ENCODE data around the gene FAM3D.

DNA sequence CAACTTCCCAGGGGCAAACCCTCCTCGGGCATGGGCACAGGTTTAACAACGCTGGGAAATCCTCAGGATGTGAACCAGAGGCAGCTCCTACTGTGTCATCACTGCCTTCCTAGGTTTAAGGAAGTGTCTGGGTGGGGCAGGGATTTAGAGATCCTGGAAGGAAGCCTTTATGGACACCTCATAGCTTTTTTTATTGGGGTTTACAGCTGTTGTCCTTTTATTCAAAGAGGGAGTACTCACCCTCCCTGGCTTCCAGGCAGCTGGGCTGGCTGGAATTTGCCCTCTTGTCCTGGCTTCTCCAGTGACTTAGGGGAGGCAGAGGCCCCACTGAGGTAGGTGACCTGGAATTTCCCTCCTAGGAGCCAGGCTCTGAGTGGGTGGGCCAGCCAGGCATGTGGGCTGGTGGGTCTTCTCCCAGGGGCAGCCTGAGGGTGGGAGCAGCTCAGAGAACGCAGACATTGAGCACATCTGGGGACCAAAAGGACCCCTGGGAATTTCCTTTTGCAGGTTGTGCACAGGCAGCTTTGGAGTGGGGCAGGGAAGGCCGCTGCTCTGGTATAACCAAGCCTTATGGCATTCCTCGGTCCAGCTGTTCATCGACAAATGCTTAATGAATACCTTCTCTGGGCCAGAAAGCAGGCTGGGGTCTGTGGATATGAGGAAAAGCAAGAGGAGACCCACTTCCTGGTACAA, 13.5 kb upstream of the FAM3D start:
- TF ChIP-seq EZH2 (IDR thresholded peaks at IDR 0.05), result no peak
- TF ChIP-seq, protein P1, sequence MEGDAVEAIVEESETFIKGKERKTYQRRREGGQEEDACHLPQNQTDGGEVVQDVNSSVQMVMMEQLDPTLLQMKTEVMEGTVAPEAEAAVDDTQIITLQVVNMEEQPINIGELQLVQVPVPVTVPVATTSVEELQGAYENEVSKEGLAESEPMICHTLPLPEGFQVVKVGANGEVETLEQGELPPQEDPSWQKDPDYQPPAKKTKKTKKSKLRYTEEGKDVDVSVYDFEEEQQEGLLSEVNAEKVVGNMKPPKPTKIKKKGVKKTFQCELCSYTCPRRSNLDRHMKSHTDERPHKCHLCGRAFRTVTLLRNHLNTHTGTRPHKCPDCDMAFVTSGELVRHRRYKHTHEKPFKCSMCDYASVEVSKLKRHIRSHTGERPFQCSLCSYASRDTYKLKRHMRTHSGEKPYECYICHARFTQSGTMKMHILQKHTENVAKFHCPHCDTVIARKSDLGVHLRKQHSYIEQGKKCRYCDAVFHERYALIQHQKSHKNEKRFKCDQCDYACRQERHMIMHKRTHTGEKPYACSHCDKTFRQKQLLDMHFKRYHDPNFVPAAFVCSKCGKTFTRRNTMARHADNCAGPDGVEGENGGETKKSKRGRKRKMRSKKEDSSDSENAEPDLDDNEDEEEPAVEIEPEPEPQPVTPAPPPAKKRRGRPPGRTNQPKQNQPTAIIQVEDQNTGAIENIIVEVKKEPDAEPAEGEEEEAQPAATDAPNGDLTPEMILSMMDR (IDR thresholded peaks at IDR 0.05), result no peak
